HG03159 (cell line): ENCODE results near the gene TMEM201.

ENCODE experiments used
- ATAC-seq: cut with Tn5 transposase; IDR thresholded peaks from one replicate; pipeline ENCODE4 v1.9.1; 2021; ENCODE audit warnings: mild to moderate bottlenecking, moderate library complexity; ENCODE audit not compliant: unreplicated experiment

The TMEM201 gene

DNA sequence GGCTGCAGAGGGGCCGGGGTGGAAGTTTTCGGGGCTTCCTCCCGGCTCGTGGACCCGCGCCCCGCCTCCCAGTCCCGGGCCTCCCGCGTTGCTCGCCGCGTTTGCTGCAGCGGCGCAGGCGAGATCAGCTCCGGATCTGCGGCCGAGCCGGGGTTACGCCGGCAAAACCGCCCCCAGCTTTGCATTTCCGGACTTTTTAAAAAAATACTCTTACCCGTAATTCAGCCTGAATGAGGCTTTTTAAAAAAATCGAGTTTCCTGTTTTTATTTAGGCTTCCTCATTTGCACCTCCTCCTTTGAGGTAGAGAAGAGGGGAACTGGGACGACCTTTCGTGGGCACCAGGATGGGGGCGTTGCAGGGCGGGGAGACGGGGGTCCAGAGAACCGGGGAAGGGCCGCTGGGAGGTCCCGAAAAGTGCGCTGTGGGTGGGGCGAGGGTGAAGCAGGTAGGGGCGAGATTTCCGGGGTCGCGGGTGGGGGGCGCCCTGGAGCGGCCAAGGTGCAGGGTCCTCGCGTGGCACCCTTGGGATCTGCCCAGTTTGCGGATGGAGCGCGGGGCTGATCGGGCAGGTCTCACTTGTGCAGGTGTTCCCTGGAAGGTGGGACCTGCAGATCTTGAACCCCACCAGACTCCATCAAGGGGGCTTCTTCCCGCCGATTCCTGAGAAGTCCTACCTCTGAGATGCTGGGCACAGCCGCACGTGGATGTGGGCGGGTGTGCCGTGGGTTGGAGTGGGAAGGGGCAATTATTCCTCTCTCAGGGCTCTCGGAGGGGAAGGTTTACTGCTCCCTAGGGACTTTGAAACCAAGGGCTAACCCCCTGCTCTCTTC is 63.9 kb downstream of the TMEM201 start:
- ATAC-seq = no peak

DNA sequence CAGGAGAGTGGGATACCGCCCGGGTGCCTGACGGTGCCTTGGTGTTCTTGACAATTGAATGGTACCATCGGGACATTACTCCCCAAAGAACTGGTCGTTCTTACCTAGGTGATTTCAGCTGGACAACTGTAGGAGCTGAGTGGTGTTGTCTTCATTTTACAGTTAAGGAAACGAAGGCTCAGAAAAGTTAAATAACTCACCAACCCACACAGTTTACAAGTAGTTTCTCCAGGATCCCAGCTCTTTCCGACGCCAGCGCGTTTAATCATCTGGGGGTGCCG is 64.4 kb downstream of the TMEM201 start:
- ATAC-seq = no peak

DNA sequence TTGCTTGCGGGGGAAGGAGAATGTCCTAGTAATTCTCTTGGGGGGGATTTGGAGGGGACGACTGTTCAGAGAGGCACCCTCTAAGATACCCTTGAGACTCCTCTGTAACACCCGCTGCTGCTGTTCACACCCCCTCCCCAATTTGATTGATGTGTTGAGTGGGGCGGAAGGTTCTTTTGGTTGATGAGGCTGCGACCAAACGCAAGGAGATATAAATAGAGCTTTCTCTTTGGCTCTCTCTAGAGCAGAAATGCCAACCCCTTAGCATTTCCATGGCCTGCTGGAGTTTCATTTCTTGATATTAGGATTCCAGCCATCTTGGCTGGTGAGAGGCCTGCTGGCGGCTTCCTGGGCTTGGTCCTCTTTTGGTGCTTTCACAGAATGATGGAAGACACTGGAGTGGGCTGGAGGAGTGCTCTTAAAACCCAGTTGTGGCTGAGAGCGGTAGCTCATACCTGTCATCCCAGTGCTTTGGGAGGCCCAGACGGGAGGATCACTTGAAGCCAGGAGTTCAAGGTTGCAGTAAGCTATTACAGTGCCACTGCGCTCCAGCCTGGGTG is 64.9 kb downstream of the TMEM201 start:
- ATAC-seq = no peak

DNA sequence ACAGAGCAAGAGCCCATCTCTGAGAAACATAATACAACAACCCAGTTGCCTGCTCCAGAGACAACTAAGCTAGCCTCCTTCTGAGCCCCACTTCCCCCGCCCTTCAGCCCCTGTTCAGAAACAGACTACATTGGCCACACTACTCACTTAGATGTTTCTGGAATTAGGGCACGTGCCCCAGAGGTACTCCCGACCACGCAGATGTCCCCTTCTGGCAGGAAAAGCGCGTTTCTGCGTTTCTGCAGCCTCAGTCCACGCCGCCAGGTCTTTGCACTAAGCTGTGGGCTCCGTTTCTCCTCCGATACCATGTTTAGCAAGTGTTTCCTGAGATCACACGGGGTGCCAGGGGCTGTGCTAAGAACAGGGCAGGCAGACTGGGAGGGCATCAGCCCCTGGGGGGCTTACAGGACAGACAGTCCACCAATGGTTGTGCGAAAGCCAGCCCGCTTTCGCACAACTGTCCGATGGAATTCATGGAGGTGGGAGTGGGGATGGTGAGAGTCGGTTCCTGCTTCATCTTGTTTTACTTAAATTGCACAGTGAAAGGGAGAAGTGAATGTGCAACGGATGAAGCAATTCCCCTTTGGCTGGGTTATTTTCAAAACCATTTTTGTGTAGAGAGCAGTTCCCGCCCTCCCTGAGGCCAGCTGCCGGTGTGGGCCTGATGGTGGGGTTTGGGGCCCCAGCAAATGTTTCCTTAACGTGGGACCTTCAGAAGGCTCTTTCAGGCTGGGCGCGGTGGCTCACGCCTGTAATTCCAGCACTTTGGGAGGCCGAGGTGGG is 65.5 kb downstream of the TMEM201 start:
- no peak for ATAC-seq

DNA sequence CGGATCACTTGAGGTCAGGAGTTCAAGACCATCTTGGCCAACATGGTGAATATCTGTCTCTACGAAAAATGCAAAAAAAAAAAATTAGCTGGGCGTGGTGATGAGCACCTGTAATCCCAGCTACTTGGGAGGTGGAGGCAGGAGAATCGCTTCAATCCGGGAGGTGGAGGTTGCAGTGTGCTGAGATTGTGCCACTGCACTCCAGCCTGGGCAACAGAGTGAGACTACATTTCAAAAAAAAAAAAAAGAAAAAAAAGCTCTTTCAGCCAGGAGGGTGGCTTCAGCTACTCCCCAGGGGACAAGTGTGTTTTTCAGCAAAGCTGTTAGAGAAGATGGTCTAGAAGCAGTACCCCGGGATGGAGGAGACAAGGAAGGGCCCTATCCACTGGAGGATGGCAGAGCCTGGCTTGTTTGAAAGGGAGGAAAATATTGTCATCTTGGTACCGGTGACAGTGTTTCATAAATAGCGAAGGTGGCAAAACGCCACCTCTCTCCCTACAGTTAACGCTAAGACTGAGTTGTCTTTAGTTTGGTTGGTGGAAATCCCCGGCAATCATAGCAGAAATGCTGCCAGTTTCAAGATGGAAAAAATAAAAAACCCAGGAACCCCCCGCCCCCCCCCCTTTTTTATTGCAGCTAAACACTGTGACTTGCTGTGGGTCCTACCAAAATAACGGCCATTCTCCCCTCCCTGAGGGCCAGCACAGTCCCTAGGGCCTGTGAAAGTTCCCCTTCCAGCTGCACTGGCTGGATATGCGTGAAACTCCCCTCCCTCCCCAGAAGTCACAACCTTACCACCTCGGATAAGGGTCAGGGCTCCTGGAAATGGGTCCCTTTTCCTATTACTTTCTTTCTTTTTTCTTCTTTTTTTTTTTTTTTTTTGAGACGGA is 66.4 kb downstream of the TMEM201 start:
- no peak for ATAC-seq

DNA sequence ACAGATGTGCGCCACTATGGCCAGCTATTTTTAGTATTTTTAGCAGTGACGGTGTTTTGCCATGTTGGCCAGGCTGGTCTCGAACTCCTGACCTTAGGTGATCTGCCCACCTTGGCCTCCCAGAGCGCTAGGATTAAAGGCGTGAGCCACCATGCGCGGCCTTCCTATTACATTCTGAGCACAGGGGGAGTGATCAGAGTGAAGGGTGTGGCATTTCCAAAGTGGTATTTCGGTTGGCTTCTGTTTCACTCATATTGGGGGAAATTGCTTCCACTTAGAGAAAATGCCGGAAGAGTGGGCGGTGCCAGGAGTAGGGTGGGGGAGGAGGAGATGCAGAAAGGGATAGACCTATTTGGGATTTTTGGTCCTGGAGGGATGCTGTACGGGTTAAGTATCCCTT is 67.1 kb downstream of the TMEM201 start:
- no peak for ATAC-seq

DNA sequence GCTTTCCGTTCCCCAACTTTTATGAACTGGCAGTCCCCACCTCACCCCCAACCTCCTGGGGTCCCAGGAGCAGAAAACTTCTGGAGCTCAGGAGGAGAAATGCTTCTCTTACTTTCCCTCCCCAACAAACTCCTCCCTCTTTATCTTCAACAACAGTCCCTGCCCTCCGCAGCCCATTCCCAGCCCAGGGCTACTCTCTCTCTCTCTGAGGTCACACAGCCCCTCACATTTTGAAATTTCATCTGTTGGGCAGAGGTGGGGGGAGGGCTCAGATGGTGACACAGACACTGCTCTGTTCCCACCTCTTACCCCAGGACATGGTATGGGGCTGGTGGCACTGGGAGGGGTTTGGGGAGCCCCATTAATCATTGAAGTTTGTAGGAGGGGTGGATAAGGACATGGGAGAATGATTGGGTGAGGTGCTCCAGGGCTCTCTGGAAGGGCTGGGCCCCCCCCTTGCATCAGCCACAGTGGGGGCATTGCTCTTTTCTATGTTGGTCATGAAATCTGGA is 68.9 kb downstream of the TMEM201 start:
- ATAC-seq = no peak

DNA sequence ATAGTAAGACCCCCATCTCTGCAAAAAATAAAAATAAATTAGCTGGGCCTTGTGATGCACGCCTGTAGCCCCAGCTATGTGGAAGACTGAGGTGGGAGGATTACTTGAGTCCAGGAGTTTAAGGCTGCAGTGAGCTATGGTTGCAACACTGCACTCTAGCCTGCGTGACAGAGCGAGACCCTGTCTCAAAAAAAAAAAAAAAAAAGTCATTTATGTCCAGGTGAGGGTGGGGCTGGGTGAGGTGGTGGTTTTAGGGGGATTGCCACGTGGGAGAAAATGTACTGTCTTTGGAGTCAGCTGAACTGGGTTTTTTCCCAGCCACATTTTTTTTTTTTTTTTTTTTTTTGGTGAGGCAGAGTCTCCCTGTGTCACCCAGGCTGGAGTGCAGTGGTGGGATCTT is 69.5 kb downstream of the TMEM201 start:
- no peak for ATAC-seq

DNA sequence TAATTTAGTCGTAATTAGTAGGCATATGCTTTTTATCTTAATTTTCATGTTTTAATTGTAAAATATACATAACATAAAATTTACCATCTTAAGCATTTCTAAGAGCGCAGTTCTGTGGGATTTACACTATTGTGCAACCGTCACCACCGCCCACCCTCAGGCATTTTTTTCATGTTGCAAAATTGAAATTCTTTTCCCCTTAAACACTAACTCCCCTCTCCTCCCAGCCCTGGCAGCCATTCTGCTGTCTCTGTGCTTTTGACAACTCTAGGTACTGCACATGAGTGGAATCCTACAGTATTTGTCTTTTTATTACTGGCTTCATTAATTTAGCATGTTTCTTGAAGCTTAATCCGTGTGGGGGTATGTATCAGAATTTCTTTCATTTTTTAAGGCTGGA is 70.6 kb downstream of the TMEM201 start:
- ATAC-seq = no peak

DNA sequence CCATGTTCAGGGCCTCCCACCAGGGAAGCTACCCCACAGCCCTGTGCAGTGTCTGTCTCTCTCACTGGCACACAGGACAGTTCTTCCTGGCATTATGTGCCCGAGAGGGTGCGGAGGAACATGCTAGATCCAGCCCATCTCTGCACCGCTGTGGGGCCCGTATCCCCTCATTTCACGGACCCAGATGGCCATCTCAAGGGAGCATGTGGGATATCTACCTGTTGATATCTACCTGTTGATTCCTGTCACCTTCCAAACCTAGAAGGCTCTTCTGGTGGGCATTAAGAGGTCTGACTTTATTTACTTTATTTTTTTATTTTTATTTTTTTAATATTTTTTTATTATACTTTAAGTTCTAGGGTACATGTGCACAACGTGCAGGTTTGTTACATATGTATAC is 74.5 kb downstream of the TMEM201 start:
- ATAC-seq = no peak
